Measurements from ENCODE around the gene BCLAF3. TPM values are rescaled to one million over a fixed set of nuclear protein-coding genes. Genes with fewer than 3 reads are reported as not detected.

BCLAF3 gene
- total RNA-seq, 1 experiment from 2014 or later, result 5.3 TPM

DNA sequence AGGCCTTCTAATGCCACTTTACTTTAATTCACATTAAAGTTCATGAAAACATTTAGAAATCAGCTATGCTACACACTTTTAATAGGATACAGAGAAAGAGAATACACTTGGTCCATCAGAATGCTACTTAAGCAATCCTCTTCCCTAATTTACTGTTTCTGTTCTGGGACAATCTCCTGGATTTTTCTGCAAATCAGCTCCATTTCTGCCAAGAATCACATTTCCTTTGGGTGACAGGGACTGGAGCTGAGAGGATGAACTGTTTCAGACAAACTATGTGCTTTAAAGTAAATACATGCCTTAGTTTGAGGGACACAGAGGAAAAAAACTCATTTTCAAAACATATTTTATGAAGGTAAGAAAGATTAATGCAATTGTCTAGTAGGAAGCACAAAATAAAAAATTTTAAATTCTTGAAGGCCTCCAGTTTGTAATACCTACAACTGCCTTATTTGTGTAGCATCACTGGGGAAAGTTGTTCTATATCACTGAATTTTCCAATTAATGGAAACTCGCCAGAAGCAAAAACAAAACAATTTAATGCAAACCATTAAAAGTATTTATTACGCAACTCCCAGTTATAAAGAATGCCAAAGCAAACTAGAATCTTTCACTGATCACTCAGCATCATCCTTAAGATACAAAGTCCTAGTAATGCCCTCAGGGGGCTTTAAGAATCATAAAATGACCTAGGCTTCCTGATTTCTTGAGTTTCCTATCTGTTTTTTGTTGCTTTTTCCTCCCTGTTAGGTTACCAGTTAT is 36.3 kb downstream of the BCLAF3 start:
- H3K9me2 ChIP-seq (ENCODE audit: insufficient read depth), result no peaks in the 10 kb centered on the region
- no peak overlapping the region for H3K4me3 ChIP-seq (replicated peaks in 1 of 2; ENCODE audit: low read depth in 1 of 2, low read length in 2 of 2)
- intact Hi-C loops (cut with micrococcal nuclease), result no loop called here
- RAD21 ChIA-PET (ENCODE audit: low non-redundant PET in 1 of 2, low total read pairs in 2 of 2, uncharacterized antibody in 2 of 2, unreplicated experiment in 2 of 2), result no interaction called here
- no TSS peak for BruUV-seq (replicated peaks)
- ATAC-seq (no peak), DNase-seq (ENCODE audit: low read depth, low spot score) (no peak)
- POLR2A ChIA-PET, result no interaction called here
- no peak overlapping the region for H3K9ac ChIP-seq (ENCODE audit: low read length)
- no peak overlapping the region for H3K4me2 ChIP-seq (ENCODE audit: low read length)
- H3K27ac ChIP-seq (ENCODE audit: low read depth, low read length), result no peak overlapping the region
- no peaks in the 10 kb centered on the region for H3K9me3 ChIP-seq (ENCODE audit: control insufficient read depth in 1 of 2, insufficient read depth in 1 of 2, low read depth in 1 of 2, low read length in 2 of 2)
- no peaks in the 10 kb centered on the region for H3K79me2 ChIP-seq (ENCODE audit: insufficient read depth, low read length)
- TF ChIP-seq ELF1 (IDR thresholded peaks at IDR 0.05; ENCODE audit: borderline replicate concordance, low read depth), result no peak
- no peak for TF ChIP-seq POLR2AphosphoS5 (IDR thresholded peaks at IDR 0.05; ENCODE audit: low read depth, low read length)
- no peak for TF ChIP-seq ZFX (IDR thresholded peaks at IDR 0.05)
- no peak for TF ChIP-seq TCF7L2 (IDR thresholded peaks at IDR 0.05; ENCODE audit: borderline replicate concordance, extremely low read depth, insufficient read depth, insufficient read length)
- TF ChIP-seq JUND (IDR thresholded peaks at IDR 0.05), result no peak
- TF ChIP-seq, protein P1, sequence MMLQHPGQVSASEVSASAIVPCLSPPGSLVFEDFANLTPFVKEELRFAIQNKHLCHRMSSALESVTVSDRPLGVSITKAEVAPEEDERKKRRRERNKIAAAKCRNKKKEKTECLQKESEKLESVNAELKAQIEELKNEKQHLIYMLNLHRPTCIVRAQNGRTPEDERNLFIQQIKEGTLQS (IDR thresholded peaks at IDR 0.05), result no peak
- TF ChIP-seq, protein P2, sequence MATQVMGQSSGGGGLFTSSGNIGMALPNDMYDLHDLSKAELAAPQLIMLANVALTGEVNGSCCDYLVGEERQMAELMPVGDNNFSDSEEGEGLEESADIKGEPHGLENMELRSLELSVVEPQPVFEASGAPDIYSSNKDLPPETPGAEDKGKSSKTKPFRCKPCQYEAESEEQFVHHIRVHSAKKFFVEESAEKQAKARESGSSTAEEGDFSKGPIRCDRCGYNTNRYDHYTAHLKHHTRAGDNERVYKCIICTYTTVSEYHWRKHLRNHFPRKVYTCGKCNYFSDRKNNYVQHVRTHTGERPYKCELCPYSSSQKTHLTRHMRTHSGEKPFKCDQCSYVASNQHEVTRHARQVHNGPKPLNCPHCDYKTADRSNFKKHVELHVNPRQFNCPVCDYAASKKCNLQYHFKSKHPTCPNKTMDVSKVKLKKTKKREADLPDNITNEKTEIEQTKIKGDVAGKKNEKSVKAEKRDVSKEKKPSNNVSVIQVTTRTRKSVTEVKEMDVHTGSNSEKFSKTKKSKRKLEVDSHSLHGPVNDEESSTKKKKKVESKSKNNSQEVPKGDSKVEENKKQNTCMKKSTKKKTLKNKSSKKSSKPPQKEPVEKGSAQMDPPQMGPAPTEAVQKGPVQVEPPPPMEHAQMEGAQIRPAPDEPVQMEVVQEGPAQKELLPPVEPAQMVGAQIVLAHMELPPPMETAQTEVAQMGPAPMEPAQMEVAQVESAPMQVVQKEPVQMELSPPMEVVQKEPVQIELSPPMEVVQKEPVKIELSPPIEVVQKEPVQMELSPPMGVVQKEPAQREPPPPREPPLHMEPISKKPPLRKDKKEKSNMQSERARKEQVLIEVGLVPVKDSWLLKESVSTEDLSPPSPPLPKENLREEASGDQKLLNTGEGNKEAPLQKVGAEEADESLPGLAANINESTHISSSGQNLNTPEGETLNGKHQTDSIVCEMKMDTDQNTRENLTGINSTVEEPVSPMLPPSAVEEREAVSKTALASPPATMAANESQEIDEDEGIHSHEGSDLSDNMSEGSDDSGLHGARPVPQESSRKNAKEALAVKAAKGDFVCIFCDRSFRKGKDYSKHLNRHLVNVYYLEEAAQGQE (IDR thresholded peaks at IDR 0.05; ENCODE audit: low read depth), result no peak
- no peak for TF ChIP-seq SIN3A (IDR thresholded peaks at IDR 0.05; ENCODE audit: low read depth)
- TF ChIP-seq ZNF274 (IDR thresholded peaks at IDR 0.05; ENCODE audit: low read depth, low read length), result no peak
- no peak for TF ChIP-seq SRF (IDR thresholded peaks at IDR 0.05; ENCODE audit: low read depth)
- no peak for TF ChIP-seq EZH2phosphoT487 (IDR thresholded peaks at IDR 0.05; ENCODE audit: borderline replicate concordance)
- TF ChIP-seq CEBPB (IDR thresholded peaks at IDR 0.05; ENCODE audit: low read depth), result no peak
- TF ChIP-seq, protein P3, sequence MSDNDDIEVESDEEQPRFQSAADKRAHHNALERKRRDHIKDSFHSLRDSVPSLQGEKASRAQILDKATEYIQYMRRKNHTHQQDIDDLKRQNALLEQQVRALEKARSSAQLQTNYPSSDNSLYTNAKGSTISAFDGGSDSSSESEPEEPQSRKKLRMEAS (IDR thresholded peaks at IDR 0.05), result no peak
- no peak for TF ChIP-seq EGR1 (IDR thresholded peaks at IDR 0.05; ENCODE audit: low read depth)
- no peak for TF ChIP-seq POLR2A (IDR thresholded peaks at IDR 0.05; ENCODE audit: borderline replicate concordance, extremely low read depth, insufficient read depth, insufficient read length)
- H3K27me3 ChIP-seq (ENCODE audit: insufficient read depth, low read length), result no peaks in the 10 kb centered on the region
- no peak overlapping the region for H2AFZ ChIP-seq (ENCODE audit: low read depth, low read length, poor library complexity, severe bottlenecking)
- H3K36me3 ChIP-seq (ENCODE audit: control insufficient read depth in 1 of 2, insufficient read depth in 2 of 2, low read length in 2 of 2), result no peaks in the 10 kb centered on the region
- CTCF ChIA-PET, result no interaction called here
- H3K4me1 ChIP-seq (ENCODE audit: control insufficient read depth in 1 of 2, insufficient read depth in 2 of 2, low read length in 2 of 2), result no peaks in the 10 kb centered on the region
- H4K20me1 ChIP-seq (ENCODE audit: insufficient read depth), result no peaks in the 10 kb centered on the region
